HuH-7.5 (cell line): Measurements from ENCODE around the gene CEP120.
"Not testable (repeated sequence)": the region's sequence is repeated elsewhere in the genome, so short reads cannot be mapped to it uniquely, and the experiment has no call there.

ENCODE experiments used
- DNase-seq: peaks from one replicate; pipeline ENCODE4 v3.0.0; 2011; ENCODE audit warnings: low spot score

The CEP120 gene

DNA sequence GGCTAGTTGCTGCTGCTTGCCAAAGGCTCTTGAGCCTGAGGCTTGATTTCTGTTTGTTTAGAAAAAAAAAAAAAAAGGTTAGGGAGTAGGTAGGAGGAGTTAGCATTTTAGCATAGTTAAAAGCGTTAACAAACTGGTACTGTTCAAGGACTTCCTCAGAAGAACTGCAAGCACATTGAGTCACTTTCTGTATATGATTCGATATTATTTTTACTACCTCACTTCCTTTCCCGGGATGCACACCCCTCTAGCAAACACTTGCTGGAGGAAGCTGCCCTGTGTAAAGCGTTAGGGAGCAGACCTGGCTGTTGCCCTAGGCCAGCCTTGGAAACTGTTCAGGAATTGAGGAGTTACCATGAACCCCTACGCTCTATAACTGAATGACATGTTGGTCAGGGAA, 15.7 kb upstream of the CEP120 start:
- DNase-seq: no peak

- no peak for DNase-seq
Measured at GRCh38 chr5:123438244-123438643, 15.0 kb upstream of the CEP120 start.

DNA sequence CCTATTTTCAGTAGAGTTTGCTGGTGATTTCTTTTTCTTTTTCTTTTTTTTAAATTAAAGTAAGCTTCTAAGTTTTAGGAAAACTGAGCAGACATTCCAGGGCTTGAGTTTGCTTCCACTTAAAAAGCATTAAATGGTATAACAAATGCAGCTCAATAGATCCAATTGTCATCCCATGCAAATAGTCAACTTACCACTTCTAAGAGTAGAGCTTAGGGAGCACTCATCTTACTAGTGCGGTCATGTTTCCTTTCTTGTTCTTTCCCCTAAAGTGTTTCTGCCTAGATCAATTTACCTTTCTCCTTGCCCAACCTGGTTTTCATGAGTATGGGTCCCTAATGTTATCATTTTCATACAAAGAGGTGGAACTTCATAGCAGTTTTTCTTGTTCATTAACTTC, 13.0 kb upstream of the CEP120 start:
- no peak for DNase-seq

- no peak for DNase-seq
Measured at GRCh38 chr5:123434796-123435195, 11.6 kb upstream of the CEP120 start.

- no peak for DNase-seq
Measured at GRCh38 chr5:123433596-123433995, 10.4 kb upstream of the CEP120 start.

- not testable (repeated sequence) for DNase-seq
Measured at GRCh38 chr5:123430441-123430840, 7.2 kb upstream of the CEP120 start.

DNA sequence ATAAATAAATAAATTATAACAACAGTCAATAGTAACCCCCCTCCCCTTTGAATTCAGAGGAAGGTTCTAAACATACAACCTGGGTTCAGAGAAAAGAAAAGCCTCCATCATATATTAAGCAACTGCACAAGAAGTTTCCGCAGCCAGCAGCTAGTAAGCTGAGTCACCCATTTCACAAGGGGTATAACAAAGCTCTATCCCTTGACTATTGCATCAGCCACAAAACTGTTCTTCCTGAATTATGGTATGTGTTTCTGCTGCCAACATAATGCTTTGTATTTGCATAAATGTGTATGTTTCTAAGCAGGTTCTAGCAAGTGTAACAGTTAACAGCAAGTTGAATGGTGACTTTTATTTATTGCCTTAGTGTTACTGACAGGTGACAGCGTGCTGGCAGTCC, 6.8 kb upstream of the CEP120 start:
- DNase-seq: no peak

DNA sequence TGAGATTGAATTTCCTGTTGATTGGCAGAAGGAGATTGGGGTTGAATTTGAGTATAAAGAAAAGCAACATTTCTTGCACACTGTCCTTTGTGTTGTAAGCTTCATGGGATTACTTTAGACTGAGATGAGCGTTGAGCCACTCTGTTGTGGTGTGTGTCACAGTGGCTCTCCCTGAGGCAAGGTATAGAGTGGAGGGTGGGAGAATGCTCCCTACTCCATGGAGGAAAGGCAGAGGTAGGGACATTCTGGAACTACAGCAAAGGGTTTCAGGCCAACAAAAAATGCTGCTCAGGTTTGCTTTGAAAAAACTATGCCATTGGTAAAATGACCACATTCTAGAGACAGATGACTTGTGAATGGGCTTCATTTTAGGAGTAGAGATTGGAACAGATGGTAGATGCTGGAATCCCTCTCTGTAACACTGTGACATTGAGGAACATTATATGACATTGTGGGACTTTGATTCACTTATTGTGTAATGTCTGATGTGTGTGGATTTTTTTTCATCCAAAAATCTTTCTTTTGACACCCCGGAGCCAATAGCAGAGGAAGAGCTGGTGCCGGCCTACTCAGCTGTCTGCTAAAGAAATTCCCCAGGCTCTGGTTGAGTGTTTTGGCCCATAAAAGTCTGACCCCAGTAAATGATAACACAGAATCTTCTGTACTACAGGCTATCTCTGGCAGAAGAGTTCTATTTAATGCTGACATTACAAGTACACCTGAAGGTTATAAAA, 6.2 kb upstream of the CEP120 start:
- no peak for DNase-seq

DNA sequence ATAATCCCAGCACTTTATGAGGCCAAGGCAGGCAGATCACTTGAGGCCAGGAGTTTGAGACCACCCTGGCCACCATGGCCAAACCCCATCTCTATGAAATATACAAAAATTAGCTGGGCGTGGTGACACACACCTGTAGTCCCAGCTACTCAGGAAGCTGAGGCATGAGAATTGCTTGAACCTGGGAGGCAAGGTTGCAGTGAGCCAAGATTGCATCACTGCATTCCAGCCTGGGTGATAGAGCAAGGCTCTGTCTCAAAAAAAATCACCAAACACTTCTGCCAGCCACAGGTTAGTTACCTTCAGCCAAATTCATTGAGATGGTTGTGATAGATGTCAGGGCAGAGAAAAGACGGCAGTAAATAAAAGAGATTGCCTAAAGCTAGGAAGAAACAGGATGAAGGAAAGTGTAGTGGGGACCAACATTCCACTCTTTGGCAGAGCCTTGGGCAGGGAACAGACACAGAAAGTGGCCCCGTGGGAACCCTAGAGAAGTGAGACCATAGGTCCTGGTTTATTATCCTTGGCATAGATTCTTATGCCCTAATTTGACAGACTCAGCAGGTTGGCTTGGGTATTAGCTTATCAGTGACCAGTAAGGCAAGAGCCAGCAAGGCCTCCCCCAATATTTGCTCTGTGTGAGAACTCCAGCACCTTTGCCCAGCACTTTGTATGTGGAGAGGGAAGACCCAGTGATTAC, 5.5 kb upstream of the CEP120 start:
- no peak for DNase-seq

GRCh38 chr5:123427281-123427680, 4.1 kb upstream of the CEP120 start:
- DNase-seq: no peak

GRCh38 chr5:123425431-123425830, 2.2 kb upstream of the CEP120 start:
- no peak for DNase-seq

GRCh38 chr5:123422433-123423277, 548 bp downstream of the CEP120 start:
- no peak for DNase-seq

DNA sequence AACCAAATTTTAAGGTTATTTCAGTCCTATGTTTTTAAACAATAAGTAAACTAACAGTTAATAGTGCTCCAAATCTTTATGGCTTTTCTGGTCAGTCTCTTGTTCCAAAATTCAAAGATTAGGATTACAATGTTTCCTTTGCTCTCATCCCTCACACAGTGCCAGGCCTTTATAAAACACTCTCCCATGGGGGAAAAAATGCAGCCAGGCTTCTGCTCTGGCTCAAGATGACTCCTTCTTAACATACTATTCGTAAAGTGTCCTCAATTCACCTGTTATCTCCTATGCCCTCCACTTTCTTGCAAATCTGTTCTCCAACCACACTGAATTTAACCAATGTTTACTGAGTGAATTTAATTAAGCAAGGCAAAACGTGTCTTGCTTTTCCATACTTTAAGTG, 1.4 kb downstream of the CEP120 start:
- DNase-seq: no peak

DNA sequence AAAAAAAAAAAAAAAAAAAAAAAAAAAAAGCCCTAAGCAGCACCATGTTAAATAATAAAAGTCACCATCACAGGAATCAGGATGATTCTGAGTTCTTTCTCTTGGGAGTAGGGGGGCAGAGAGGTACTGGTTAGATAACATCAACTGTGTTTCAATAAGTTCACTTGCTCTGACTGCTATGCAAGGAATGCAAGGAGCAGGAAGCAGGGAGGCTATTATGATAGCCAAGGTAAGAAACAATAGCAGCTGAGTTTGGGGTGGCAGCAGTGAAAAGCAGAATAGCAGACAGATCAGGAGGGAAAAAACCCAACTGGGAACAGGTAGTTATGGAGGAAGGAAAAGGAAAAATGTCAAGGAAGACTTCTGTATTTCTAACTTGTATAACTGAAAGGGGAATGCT, 8.2 kb downstream of the CEP120 start:
- DNase-seq: no peak

GRCh38 chr5:123412206-123412605, 11.0 kb downstream of the CEP120 start:
- no peak for DNase-seq

- not testable (repeated sequence) for DNase-seq
Measured at GRCh38 chr5:123401999-123402398, 21.2 kb downstream of the CEP120 start.

GRCh38 chr5:123401320-123401719, 21.9 kb downstream of the CEP120 start:
- no peak for DNase-seq

DNA sequence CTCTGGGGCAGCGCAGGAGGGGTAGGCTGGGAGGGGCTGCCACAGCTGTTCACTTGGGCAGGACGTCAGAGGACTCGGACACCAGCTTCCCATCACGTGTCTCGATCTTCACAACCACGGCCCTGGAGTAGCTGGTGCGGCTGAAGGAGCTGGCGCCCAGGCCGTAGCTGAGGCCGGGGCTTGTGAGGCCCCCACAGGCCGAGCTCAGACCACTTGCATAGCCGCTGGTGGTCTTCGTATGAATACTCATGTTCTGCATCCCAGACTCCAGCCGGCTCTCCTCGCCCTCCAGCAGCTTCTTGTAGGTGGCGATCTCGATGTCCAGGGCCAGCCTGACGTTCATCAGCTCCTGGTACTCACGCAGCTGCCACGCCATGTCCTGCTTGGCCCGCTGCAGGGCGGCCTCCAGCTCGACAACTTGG, 22.3 kb downstream of the CEP120 start:
- DNase-seq: not testable (repeated sequence)

DNA sequence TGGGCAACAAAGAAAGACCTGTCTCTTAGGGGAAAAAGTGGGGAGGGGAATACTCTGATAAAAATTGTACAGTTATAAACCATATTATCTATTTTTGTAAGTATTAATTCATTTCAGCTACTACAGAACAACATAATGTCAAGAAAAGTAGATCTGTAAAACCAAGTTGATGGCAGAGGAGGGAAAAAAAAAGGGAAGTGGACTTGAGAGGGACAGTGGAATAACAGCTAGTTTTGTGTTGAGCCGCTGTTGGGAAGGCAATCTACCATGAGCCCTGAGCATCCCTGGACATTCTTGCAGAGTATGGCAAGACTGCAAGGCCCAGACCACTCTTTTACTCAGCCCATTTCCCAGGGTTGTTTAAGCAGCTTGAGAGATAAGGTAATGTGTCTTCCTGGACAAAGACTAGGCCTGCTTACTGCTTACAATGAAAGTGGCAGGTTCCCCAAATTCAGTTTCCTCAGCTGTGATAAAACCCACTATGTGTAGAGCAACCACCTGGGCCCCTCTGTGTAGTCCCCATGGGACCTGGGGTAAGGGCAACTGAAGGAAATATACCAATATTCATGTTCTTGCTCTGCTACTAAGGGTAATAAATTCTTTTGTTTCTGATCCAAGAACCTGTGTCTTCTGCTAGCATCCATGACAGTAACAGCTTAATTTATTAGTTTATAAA, 25.0 kb downstream of the CEP120 start:
- DNase-seq: no peak

- DNase-seq: no peak
Measured at GRCh38 chr5:123397538-123397937, 25.7 kb downstream of the CEP120 start.

DNA sequence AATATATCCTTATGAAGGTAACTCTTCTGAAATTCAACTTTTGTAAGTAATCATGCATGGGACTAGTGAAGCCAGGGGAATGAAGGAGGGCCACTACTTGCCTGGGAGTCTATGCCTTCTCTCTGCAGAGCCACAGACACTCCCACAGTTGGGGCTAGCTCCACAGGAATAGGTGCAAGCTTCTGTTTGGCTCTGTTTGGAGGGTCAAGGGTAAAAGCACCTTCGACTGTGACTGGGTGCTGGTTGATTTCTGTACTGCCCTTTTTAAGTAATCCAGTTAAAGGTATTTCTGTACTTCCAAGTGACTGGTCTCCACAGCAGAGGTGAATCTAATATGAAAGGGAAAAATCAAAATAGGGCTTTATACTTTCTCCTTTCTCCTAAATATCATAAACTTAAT, 32.2 kb downstream of the CEP120 start:
- no peak for DNase-seq

DNA sequence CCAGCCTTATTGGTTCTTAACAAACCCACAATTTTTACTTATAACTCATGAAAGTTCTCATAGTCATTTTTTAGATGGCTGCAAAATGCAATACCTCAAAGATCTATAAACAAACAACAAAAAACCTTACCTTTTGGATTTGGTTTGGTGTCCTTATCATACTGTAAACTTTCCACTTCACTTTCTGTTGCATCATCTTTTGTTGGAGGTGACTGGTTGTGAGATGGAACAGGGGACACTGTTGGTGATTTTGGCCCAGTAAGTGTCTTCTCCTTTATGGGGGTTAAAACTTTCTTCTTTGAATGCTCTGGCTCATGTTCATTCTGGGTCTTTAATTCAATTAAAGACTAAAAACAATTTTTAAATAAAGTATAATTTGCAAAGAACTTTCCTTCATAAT, 33.4 kb downstream of the CEP120 start:
- no peak for DNase-seq
